IMR-90 (cell line): ENCODE measurements around the gene VEPH1. TPM values are rescaled to one million over a fixed set of nuclear protein-coding genes. Genes with fewer than 3 reads are reported as not detected.

Experiments
- ATAC-seq: fragments of 200-7000 bp; cut with Tn5 transposase; 2 replicates; pipeline ENCODE4 v1.9.1; 2020; ENCODE audit warnings: low read depth, mild to moderate bottlenecking, moderate library complexity
- BruUV-seq: library from RNA; stranded (reverse); fragments of 400-500 nt; replicated peaks from 2 replicates; lab custom pipeline; 2021; lab: Mats Ljungman, UMichigan
- CTCF ChIA-PET: fragments of 300-600 bp; formaldehyde crosslinking; extraction: SDS; loops from one replicate; lab custom pipeline; 2021; ENCODE audit warnings: antibody characterized with exemption; lab: Yijun Ruan, JAX
- POLR2A ChIA-PET: fragments of 300-600 bp; sonication (Branson Sonifier 250); formaldehyde crosslinking; loops from one replicate; lab custom pipeline; 2022; ENCODE audit warnings: antibody characterized with exemption; ENCODE audit not compliant: unreplicated experiment; lab: Charles Lee
- DNase-seq: peaks from one replicate; pipeline ENCODE4 v3.0.0; 2013
- H2AFZ ChIP-seq: replicated peaks from 2 replicates; pipeline ENCODE3; 2013; ENCODE audit warnings: low read length, mild to moderate bottlenecking; ENCODE audit not compliant: poor library complexity
- H2AK5ac ChIP-seq: 2 replicates; pipeline ENCODE4 v1.6.1; 2013; ENCODE audit warnings: low read depth, low read length, inconsistent platforms
- H2AK9ac ChIP-seq: replicated peaks from 2 replicates; pipeline ENCODE3; 2013; ENCODE audit warnings: mild to moderate bottlenecking, low read depth, low read length, moderate library complexity; ENCODE audit not compliant: poor library complexity
- H2BK120ac ChIP-seq: 2 replicates; pipeline ENCODE4 v1.6.1; 2013; ENCODE audit warnings: low read depth, low read length, inconsistent platforms
- H2BK15ac ChIP-seq: 3 replicates; pipeline ENCODE4 v1.6.1; 2013; ENCODE audit warnings: low read depth, low read length, inconsistent platforms
- H2BK20ac ChIP-seq: 2 replicates; pipeline ENCODE4 v1.6.1; 2013; ENCODE audit warnings: low read depth, mild to moderate bottlenecking, inconsistent platforms, low read length, moderate library complexity
- H2BK5ac ChIP-seq: 2 replicates; pipeline ENCODE4 v1.6.1; 2013; ENCODE audit warnings: mild to moderate bottlenecking, low read depth, low read length, inconsistent platforms; ENCODE audit not compliant: poor library complexity, severe bottlenecking
- H3K14ac ChIP-seq: replicated peaks from 2 replicates; pipeline ENCODE4 v1.6.1; 2013; ENCODE audit warnings: low read depth, low read length, inconsistent platforms
- H3K18ac ChIP-seq: 2 replicates; pipeline ENCODE4 v1.6.1; 2013; ENCODE audit warnings: low read depth, low read length, control low read depth
- H3K23ac ChIP-seq: 2 replicates; pipeline ENCODE4 v1.6.1; 2013; ENCODE audit warnings: low read depth, low read length, inconsistent platforms
- H3K27ac ChIP-seq: 2 replicates; pipeline ENCODE4 v1.5.1; 2013; ENCODE audit warnings: mild to moderate bottlenecking, control low read depth, low read length; ENCODE audit not compliant: insufficient read depth
- H3K27me3 ChIP-seq: 2 replicates; pipeline ENCODE4 v1.6.1; 2013; ENCODE audit warnings: low read length; ENCODE audit not compliant: control insufficient read depth, insufficient read depth
- H3K36me3 ChIP-seq: 2 replicates; pipeline ENCODE4 v1.6.1; 2013; ENCODE audit warnings: low read length, mixed read lengths; ENCODE audit not compliant: control insufficient read depth, insufficient read depth
- H3K4ac ChIP-seq: 2 replicates; pipeline ENCODE4 v1.6.1; 2013; ENCODE audit warnings: low read depth, low read length, inconsistent platforms
- H3K4me1 ChIP-seq: 2 replicates; pipeline ENCODE4 v1.6.1; 2013; ENCODE audit warnings: low read length, mixed read lengths; ENCODE audit not compliant: control insufficient read depth, insufficient read depth
- H3K4me2 ChIP-seq: 2 replicates; pipeline ENCODE4 v1.6.1; 2013; ENCODE audit warnings: low read depth, mild to moderate bottlenecking, control low read depth, low read length, moderate library complexity
- H3K4me3 ChIP-seq: 2 replicates; pipeline ENCODE4 v1.5.1; 2013; ENCODE audit warnings: low read depth, mild to moderate bottlenecking, control low read depth, low read length, moderate library complexity; ENCODE audit not compliant: insufficient read depth
- H3K56ac ChIP-seq: 2 replicates; pipeline ENCODE4 v1.6.1; 2013; ENCODE audit warnings: low read length, inconsistent platforms; ENCODE audit not compliant: insufficient read depth; ENCODE audit errors: extremely low read depth
- H3K79me1 ChIP-seq, 2 experiments: 2 replicates each; pipeline ENCODE4 v1.6.1; 2013; ENCODE audit warnings: low read length in 2 of 2, inconsistent platforms in 1 of 2, low read depth in 1 of 2
- H3K9ac ChIP-seq: 2 replicates; pipeline ENCODE4 v1.6.1; 2013; ENCODE audit warnings: low read depth, low read length, control low read depth
- H3K9me1 ChIP-seq: 2 replicates; pipeline ENCODE4 v1.6.1; 2013; ENCODE audit warnings: low read length, inconsistent platforms; ENCODE audit not compliant: insufficient read depth
- H3K9me3 ChIP-seq: 2 replicates; pipeline ENCODE4 v1.6.1; 2013; ENCODE audit warnings: low read length; ENCODE audit not compliant: control insufficient read depth, insufficient read depth
- H4K20me1 ChIP-seq: 2 replicates; pipeline ENCODE4 v1.6.1; 2013; ENCODE audit warnings: low read length, inconsistent platforms; ENCODE audit not compliant: insufficient read depth
- H4K5ac ChIP-seq: 2 replicates; pipeline ENCODE4 v1.6.1; 2013; ENCODE audit warnings: mild to moderate bottlenecking, low read depth, low read length, control low read depth
- H4K8ac ChIP-seq, 2 experiments: 2 replicates each; pipeline ENCODE4 v1.6.1; 2013; ENCODE audit warnings: low read depth in 2 of 2, low read length in 2 of 2, control low read depth in 1 of 2, inconsistent platforms in 1 of 2
- H4K91ac ChIP-seq: 2 replicates; pipeline ENCODE4 v1.6.1; 2013; ENCODE audit warnings: low read depth, low read length, inconsistent platforms; ENCODE audit not compliant: insufficient read depth
- BHLHE40 ChIP-seq: fragments of 150-350 bp; IDR thresholded peaks from 2 replicates; pipeline ENCODE4 v1.6.1; 2016; ENCODE audit warnings: mild to moderate bottlenecking, low read depth, low read length
- CEBPB ChIP-seq: IDR thresholded peaks from 2 replicates; pipeline ENCODE4 v1.6.1; 2012; ENCODE audit warnings: low read depth, low read length, improper control_type of control experiment
- CHD1 ChIP-seq: IDR thresholded peaks from 2 replicates; pipeline ENCODE4 v1.6.1; 2012; ENCODE audit warnings: low read depth, low read length, improper control_type of control experiment
- CTCF ChIP-seq: conservative IDR thresholded peaks from 2 replicates; pipeline ENCODE4 v1.5.1; 2012; ENCODE audit warnings: mild to moderate bottlenecking, low read depth, low read length, improper control_type of control experiment
- ELK1 ChIP-seq: fragments of 150-350 bp; IDR thresholded peaks from 2 replicates; pipeline ENCODE4 v1.6.1; 2016; ENCODE audit warnings: low read depth, mild to moderate bottlenecking, low read length, moderate library complexity, borderline replicate concordance
- MAFK ChIP-seq: IDR thresholded peaks from 2 replicates; pipeline ENCODE4 v1.6.1; 2012; ENCODE audit warnings: low read depth, low read length, improper control_type of control experiment
- MAZ ChIP-seq: IDR thresholded peaks from 2 replicates; pipeline ENCODE4 v1.6.1; 2012; ENCODE audit warnings: low read depth, mild to moderate bottlenecking, low read length, improper control_type of control experiment, moderate library complexity, borderline replicate concordance
- MXI1 ChIP-seq: IDR thresholded peaks from 2 replicates; pipeline ENCODE4 v1.6.1; 2012; ENCODE audit warnings: low read depth, mild to moderate bottlenecking, low read length, moderate library complexity, borderline replicate concordance
- NFE2L2 ChIP-seq: fragments of 150-350 bp; IDR thresholded peaks from 2 replicates; pipeline ENCODE4 v1.6.1; 2016; ENCODE audit warnings: low read depth, mild to moderate bottlenecking, low read length
- RAD21 ChIP-seq: IDR thresholded peaks from 2 replicates; pipeline ENCODE4 v1.6.1; 2012; ENCODE audit warnings: low read length, improper control_type of control experiment
- RCOR1 ChIP-seq: IDR thresholded peaks from 2 replicates; pipeline ENCODE4 v1.6.1; 2012; ENCODE audit warnings: mild to moderate bottlenecking, low read length, improper control_type of control experiment; ENCODE audit not compliant: insufficient replicate concordance
- RFX5 ChIP-seq: IDR thresholded peaks from 2 replicates; pipeline ENCODE4 v1.8.0; 2012; ENCODE audit warnings: low read depth, mild to moderate bottlenecking, low read length, moderate library complexity
- WGBS, 2 experiments: methylation state at CpG; one replicate each; pipeline versions ENCODE4 v1.1.5 to v1.1.7; 2013; ENCODE audit warnings: missing lambda C conversion rate in 2 of 2; ENCODE audit not compliant: insufficient read length in 1 of 2; ENCODE audit errors: extremely low coverage in 2 of 2; 5-methylcytosine and 5-hydroxymethylcytosine counted together
- dilution Hi-C: fragments of 300-500 bp; cut with HindIII; formaldehyde crosslinking; loops from one replicate; pipeline ENCODE4 v1.14.3; 2018; ENCODE audit warnings: low sequenced_read_pairs; ENCODE audit not compliant: unreplicated experiment
- in situ Hi-C: fragments of 300-500 bp; cut with MboI; formaldehyde crosslinking; loops from 3 replicates; pipeline ENCODE4 v1.14.3; 2019; ENCODE audit warnings: low sequenced_read_pairs, inconsistent platforms, mixed read lengths
- intact Hi-C: fragments of 100-400 bp; cut with micrococcal nuclease; formaldehyde crosslinking; loops from 2 replicates; pipeline ENCODE4 v1.10.0; 2022
- polyA plus RNA-seq, 3 experiments: library from polyadenylated mRNA; depleted of rRNA; stranded (reverse); fragments of >200 nt; gene quantifications; 2 replicates each; pipeline ENCODE4 v1.2.3, GENCODE V29; 2012; ENCODE audit warnings: low replicate concordance in 1 of 3
- total RNA-seq: library from RNA; depleted of rRNA; stranded (reverse); fragments of >200 nt; gene quantifications from 2 replicates; pipeline ENCODE4 v1.2.3, GENCODE V29; 2012

VEPH1 gene
- total and polyA plus RNA-seq, 2 of the 4 experiments (the other 2 are of a cell fraction): 30.5 to 130 TPM

- Histone ChIP-seq H2AFZ (no peak overlapping the region), H2AK9ac (no peak overlapping the region), H3K4me1 (no peaks in the 10 kb centered on the region; the same call in 1 of the 2 replicates), H2BK15ac (no peak overlapping the region), H3K27ac (no peak overlapping the region), H3K18ac (no peak overlapping the region), H3K36me3 (no peaks in the 10 kb centered on the region), H3K27me3 (no peaks in the 10 kb centered on the region), H2BK120ac (no peak overlapping the region), H4K20me1 (no peaks in the 10 kb centered on the region), H3K14ac (no peak overlapping the region), H2BK20ac (no peak overlapping the region), H3K4ac (no peak overlapping the region), H2AK5ac (no peak overlapping the region), H2BK5ac (no peak overlapping the region), H3K56ac (no peak overlapping the region), H3K79me1 (no peaks in the 10 kb centered on the region), H3K23ac (no peak overlapping the region), H4K8ac (no peak overlapping the region), H3K9ac (no peak overlapping the region), H3K4me2 (no peak overlapping the region), H3K9me3 (no peaks in the 10 kb centered on the region), H3K9me1 (no peaks in the 10 kb centered on the region), H4K91ac (no peak overlapping the region), H3K4me3 (no peak overlapping the region), H4K5ac (no peak overlapping the region)
- ChIA-PET POLR2A (no interaction called here), CTCF (no interaction called here)
- no TSS peak for BruUV-seq
- dilution Hi-C loops: no loop called here
- no peak for TF ChIP-seq CTCF
- TF ChIP-seq NFE2L2: no peak
- no peak for TF ChIP-seq CEBPB
- TF ChIP-seq RFX5: no peak
- no peak for TF ChIP-seq BHLHE40
- no peak for TF ChIP-seq MXI1
- TF ChIP-seq CHD1: no peak
- no peak for TF ChIP-seq RCOR1
- TF ChIP-seq ELK1: no peak
- no peak for TF ChIP-seq MAFK
- no peak for TF ChIP-seq MAZ
- no peak for TF ChIP-seq RAD21
- WGBS, 2 experiments: 100% methylated on average over 1 of the region's 2 CpGs; no CpG with 5 or more reads in 1 of the 2 experiments
- DNase-seq: no peak
- ATAC-seq: no peak
- intact Hi-C loops: no loop called here
- in situ Hi-C loops: no loop called here
Observed at GRCh38 chr3:157259825-157260224, 243.4 kb downstream of the VEPH1 start.
